ENCODE measurements around the gene SLC9A5. TPM values are rescaled to one million over a fixed set of nuclear protein-coding genes. Genes with fewer than 3 reads are reported as not detected.

Gene SLC9A5
- total and polyA plus RNA-seq, 9 of the 15 experiments (the other 6 are each of a cell fraction or from before 2014, with no cell fraction given) = 0.06 to 3.1 (median 1.2) TPM

DNA sequence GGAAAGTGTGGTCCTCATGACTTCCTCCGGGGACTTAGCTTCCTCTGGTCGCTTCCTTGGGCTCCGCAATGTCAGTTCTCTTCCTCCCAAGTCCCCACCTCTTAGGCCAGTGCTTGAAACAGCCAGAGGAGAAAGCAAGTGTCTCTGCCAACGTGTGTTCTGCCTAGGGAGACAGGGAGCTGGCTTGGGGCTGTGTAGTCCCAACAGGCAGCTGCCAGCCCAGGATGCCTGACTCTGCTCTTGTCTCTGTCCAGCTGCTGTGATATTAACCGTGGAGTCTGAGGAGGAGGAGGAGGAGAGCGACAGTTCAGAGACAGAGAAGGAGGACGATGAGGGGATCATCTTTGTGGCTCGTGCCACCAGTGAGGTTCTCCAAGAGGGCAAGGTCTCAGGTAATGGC is 17.1 kb downstream of the SLC9A5 start (continued):
- TF ChIP-seq, protein P1, sequence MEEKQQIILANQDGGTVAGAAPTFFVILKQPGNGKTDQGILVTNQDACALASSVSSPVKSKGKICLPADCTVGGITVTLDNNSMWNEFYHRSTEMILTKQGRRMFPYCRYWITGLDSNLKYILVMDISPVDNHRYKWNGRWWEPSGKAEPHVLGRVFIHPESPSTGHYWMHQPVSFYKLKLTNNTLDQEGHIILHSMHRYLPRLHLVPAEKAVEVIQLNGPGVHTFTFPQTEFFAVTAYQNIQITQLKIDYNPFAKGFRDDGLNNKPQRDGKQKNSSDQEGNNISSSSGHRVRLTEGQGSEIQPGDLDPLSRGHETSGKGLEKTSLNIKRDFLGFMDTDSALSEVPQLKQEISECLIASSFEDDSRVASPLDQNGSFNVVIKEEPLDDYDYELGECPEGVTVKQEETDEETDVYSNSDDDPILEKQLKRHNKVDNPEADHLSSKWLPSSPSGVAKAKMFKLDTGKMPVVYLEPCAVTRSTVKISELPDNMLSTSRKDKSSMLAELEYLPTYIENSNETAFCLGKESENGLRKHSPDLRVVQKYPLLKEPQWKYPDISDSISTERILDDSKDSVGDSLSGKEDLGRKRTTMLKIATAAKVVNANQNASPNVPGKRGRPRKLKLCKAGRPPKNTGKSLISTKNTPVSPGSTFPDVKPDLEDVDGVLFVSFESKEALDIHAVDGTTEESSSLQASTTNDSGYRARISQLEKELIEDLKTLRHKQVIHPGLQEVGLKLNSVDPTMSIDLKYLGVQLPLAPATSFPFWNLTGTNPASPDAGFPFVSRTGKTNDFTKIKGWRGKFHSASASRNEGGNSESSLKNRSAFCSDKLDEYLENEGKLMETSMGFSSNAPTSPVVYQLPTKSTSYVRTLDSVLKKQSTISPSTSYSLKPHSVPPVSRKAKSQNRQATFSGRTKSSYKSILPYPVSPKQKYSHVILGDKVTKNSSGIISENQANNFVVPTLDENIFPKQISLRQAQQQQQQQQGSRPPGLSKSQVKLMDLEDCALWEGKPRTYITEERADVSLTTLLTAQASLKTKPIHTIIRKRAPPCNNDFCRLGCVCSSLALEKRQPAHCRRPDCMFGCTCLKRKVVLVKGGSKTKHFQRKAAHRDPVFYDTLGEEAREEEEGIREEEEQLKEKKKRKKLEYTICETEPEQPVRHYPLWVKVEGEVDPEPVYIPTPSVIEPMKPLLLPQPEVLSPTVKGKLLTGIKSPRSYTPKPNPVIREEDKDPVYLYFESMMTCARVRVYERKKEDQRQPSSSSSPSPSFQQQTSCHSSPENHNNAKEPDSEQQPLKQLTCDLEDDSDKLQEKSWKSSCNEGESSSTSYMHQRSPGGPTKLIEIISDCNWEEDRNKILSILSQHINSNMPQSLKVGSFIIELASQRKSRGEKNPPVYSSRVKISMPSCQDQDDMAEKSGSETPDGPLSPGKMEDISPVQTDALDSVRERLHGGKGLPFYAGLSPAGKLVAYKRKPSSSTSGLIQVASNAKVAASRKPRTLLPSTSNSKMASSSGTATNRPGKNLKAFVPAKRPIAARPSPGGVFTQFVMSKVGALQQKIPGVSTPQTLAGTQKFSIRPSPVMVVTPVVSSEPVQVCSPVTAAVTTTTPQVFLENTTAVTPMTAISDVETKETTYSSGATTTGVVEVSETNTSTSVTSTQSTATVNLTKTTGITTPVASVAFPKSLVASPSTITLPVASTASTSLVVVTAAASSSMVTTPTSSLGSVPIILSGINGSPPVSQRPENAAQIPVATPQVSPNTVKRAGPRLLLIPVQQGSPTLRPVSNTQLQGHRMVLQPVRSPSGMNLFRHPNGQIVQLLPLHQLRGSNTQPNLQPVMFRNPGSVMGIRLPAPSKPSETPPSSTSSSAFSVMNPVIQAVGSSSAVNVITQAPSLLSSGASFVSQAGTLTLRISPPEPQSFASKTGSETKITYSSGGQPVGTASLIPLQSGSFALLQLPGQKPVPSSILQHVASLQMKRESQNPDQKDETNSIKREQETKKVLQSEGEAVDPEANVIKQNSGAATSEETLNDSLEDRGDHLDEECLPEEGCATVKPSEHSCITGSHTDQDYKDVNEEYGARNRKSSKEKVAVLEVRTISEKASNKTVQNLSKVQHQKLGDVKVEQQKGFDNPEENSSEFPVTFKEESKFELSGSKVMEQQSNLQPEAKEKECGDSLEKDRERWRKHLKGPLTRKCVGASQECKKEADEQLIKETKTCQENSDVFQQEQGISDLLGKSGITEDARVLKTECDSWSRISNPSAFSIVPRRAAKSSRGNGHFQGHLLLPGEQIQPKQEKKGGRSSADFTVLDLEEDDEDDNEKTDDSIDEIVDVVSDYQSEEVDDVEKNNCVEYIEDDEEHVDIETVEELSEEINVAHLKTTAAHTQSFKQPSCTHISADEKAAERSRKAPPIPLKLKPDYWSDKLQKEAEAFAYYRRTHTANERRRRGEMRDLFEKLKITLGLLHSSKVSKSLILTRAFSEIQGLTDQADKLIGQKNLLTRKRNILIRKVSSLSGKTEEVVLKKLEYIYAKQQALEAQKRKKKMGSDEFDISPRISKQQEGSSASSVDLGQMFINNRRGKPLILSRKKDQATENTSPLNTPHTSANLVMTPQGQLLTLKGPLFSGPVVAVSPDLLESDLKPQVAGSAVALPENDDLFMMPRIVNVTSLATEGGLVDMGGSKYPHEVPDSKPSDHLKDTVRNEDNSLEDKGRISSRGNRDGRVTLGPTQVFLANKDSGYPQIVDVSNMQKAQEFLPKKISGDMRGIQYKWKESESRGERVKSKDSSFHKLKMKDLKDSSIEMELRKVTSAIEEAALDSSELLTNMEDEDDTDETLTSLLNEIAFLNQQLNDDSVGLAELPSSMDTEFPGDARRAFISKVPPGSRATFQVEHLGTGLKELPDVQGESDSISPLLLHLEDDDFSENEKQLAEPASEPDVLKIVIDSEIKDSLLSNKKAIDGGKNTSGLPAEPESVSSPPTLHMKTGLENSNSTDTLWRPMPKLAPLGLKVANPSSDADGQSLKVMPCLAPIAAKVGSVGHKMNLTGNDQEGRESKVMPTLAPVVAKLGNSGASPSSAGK (IDR thresholded peaks at IDR 0.05) = no peak
- no peak for TF ChIP-seq RB1 (IDR thresholded peaks at IDR 0.05; ENCODE audit: low read depth)
- TF ChIP-seq SMARCB1 (IDR thresholded peaks at IDR 0.05; ENCODE audit: insufficient read length, low read depth) = no peak
- TF ChIP-seq ZNF324 (CRISPR knock-in tag; IDR thresholded peaks at IDR 0.05) = no peak
- TF ChIP-seq IRF2 (CRISPR knock-in tag; IDR thresholded peaks at IDR 0.05) = no peak
- TF ChIP-seq TCF7 (IDR thresholded peaks at IDR 0.05; ENCODE audit: borderline replicate concordance) = no peak
- TF ChIP-seq ARID2 (IDR thresholded peaks at IDR 0.05) = no peak
- TF ChIP-seq, protein P2, sequence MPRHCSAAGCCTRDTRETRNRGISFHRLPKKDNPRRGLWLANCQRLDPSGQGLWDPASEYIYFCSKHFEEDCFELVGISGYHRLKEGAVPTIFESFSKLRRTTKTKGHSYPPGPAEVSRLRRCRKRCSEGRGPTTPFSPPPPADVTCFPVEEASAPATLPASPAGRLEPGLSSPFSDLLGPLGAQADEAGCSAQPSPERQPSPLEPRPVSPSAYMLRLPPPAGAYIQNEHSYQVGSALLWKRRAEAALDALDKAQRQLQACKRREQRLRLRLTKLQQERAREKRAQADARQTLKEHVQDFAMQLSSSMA (CRISPR knock-in tag; IDR thresholded peaks at IDR 0.05) = no peak
- no peak for TF ChIP-seq JUNB (CRISPR knock-in tag; conservative IDR thresholded peaks at IDR 0.05)

Measured in K562 (cell line).